Keratinocyte (primary cell): ENCODE data around the gene RELCH.

Experiments used
- EZH2 ChIP-seq: IDR thresholded peaks from one replicate; pipeline ENCODE4 v1.6.1; 2012; ENCODE audit warnings: inconsistent platforms, mild to moderate bottlenecking, low read length, moderate library complexity
- TF ChIP-seq, protein P1 (sequence below), 3 experiments: IDR thresholded peaks in 1 of 3; conservative IDR thresholded peaks in 1 of 3; optimal IDR thresholded peaks in 1 of 3; 2 replicates in 2 of 3; 3 replicates in 1 of 3; pipeline versions ENCODE3 to v1.5.1; 2011; ENCODE audit warnings: low read length in 3 of 3, mild to moderate bottlenecking in 3 of 3, moderate library complexity in 2 of 3, control low read depth in 1 of 3, inconsistent platforms in 1 of 3; ENCODE audit not compliant: insufficient read depth in 2 of 3; ENCODE audit errors: extremely low read depth in 1 of 3

DNA sequence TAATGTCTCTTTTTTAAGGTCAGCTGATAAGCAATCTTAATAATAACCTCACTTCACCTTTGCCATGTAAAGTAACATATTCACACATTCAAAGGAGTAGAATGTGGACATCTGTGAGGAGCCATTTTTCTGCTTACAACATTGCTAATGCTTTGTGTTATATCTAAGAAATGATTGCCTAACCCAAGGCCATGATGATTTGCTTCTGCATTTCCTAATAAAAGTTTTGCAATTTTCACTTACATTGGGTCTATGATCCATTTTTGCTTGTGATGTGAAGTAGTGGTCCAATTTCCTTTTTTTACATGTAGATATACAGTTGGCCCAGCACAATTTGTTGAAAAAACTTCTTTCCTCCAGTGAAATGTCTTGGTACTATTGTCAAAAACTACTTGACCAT is 22.0 kb downstream of the RELCH start:
- TF ChIP-seq, protein P1, sequence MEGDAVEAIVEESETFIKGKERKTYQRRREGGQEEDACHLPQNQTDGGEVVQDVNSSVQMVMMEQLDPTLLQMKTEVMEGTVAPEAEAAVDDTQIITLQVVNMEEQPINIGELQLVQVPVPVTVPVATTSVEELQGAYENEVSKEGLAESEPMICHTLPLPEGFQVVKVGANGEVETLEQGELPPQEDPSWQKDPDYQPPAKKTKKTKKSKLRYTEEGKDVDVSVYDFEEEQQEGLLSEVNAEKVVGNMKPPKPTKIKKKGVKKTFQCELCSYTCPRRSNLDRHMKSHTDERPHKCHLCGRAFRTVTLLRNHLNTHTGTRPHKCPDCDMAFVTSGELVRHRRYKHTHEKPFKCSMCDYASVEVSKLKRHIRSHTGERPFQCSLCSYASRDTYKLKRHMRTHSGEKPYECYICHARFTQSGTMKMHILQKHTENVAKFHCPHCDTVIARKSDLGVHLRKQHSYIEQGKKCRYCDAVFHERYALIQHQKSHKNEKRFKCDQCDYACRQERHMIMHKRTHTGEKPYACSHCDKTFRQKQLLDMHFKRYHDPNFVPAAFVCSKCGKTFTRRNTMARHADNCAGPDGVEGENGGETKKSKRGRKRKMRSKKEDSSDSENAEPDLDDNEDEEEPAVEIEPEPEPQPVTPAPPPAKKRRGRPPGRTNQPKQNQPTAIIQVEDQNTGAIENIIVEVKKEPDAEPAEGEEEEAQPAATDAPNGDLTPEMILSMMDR (optimal IDR thresholded peaks at IDR 0.05 in 1 of 3, IDR thresholded peaks at IDR 0.05 in 1 of 3, conservative IDR thresholded peaks at IDR 0.05 in 1 of 3; ENCODE audit: extremely low read depth in 1 of 3, insufficient read depth in 2 of 3, low read length in 3 of 3), result no peak
- TF ChIP-seq EZH2, result no peak
